ENCODE results near the gene ADAM17.
"Not testable (repeated sequence)": the region's sequence is repeated elsewhere in the genome, so short reads cannot be mapped to it uniquely, and the experiment has no call there.

ADAM17 gene

GRCh38 chr2:9565436-9566153, 10.0 kb upstream of the ADAM17 start:
- DNase-seq (ENCODE audit: low read depth): peak; percentile 93

GRCh38 chr2:9560628-9561027, 5.0 kb upstream of the ADAM17 start:
- DNase-seq (ENCODE audit: low read depth): no peak

- DNase-seq (ENCODE audit: low read depth): peak; percentile 91
Measured at GRCh38 chr2:9558948-9559381, 3.3 kb upstream of the ADAM17 start.

GRCh38 chr2:9556121-9556743, 602 bp upstream of the ADAM17 start:
- DNase-seq (ENCODE audit: low read depth): peak; percentile 48

GRCh38 chr2:9554921-9555296, 721 bp downstream of the ADAM17 start:
- peak; percentile 88 for DNase-seq (ENCODE audit: low read depth)

- DNase-seq (ENCODE audit: low read depth): peak; percentile 88
Measured at GRCh38 chr2:9552219-9553178, 3.1 kb downstream of the ADAM17 start.

- DNase-seq (ENCODE audit: low read depth): not testable (repeated sequence)
Measured at GRCh38 chr2:9550859-9551391, 4.7 kb downstream of the ADAM17 start.

GRCh38 chr2:9549420-9549819, 6.2 kb downstream of the ADAM17 start:
- DNase-seq (ENCODE audit: low read depth): no peak

GRCh38 chr2:9548506-9548905, 7.1 kb downstream of the ADAM17 start:
- DNase-seq (ENCODE audit: low read depth): no peak

- DNase-seq (ENCODE audit: low read depth): no peak
Measured at GRCh38 chr2:9547262-9547991, 8.2 kb downstream of the ADAM17 start.

- no peak for DNase-seq (ENCODE audit: low read depth)
Measured at GRCh38 chr2:9545502-9545901, 10.1 kb downstream of the ADAM17 start.

GRCh38 chr2:9543557-9543956, 12.1 kb downstream of the ADAM17 start:
- no peak for DNase-seq (ENCODE audit: low read depth)

- no peak for DNase-seq (ENCODE audit: low read depth)
Measured at GRCh38 chr2:9539531-9539930, 16.1 kb downstream of the ADAM17 start.

- peak; percentile 93 for DNase-seq (ENCODE audit: low read depth)
Measured at GRCh38 chr2:9538000-9538507, 17.6 kb downstream of the ADAM17 start.

- DNase-seq (ENCODE audit: low read depth): no peak
Measured at GRCh38 chr2:9536504-9536903, 19.1 kb downstream of the ADAM17 start.

GRCh38 chr2:9535177-9535576, 20.5 kb downstream of the ADAM17 start:
- no peak for DNase-seq (ENCODE audit: low read depth)

- DNase-seq (ENCODE audit: low read depth): no peak
Measured at GRCh38 chr2:9533663-9534062, 22.0 kb downstream of the ADAM17 start.

GRCh38 chr2:9532421-9532820, 23.2 kb downstream of the ADAM17 start:
- no peak for DNase-seq (ENCODE audit: low read depth)

GRCh38 chr2:9527995-9528787, 27.4 kb downstream of the ADAM17 start:
- DNase-seq (ENCODE audit: low read depth): no peak

GRCh38 chr2:9525266-9525665, 30.4 kb downstream of the ADAM17 start:
- DNase-seq (ENCODE audit: low read depth): no peak

GRCh38 chr2:9524291-9524690, 31.3 kb downstream of the ADAM17 start:
- no peak for DNase-seq (ENCODE audit: low read depth)
